Measurements from ENCODE around the gene TMEM244.
"Not testable (repeated sequence)": the region's sequence is repeated elsewhere in the genome, so short reads cannot be mapped to it uniquely, and the experiment has no call there.

Gene TMEM244, protein sequence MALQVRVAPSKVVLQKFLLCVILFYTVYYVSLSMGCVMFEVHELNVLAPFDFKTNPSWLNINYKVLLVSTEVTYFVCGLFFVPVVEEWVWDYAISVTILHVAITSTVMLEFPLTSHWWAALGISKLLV

DNA sequence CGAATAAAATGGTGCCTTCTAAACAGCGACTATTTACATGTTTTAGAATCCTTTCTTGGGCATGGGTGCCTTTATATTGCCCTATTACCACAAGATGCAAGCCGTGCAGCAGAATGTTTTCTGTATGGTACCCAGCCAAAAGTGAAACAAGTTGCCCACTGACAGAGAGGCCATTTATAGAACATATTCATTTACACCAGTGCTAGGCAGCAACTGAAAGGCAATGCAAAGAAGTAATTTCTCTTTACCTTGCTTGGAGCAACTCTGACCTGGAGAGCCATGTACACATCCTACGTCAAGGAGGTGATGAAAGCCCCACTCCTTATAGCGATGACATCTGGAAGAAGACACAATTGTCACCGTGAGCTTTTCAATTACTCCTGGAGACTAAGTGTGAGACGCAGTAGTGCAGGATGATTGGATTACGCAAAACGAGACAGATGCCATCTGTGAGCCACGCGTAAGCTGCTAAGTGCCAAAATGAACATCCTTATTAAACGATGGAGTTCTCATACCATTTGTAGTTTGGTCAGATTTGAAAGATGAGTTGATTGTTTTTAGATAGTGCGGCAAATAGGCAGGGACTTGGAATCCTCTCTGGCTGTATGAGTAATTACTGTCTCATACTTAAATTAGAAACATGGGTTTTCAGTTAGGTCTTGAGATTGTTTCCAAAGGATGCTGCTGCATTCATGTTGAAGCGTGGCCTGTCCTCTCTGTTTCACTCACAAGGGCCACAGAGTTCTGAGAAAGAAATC is at the start of gene TMEM244:
TSS of gene TMEM244 (minus strand) at position 408 of the 758 bp plus-strand sequence. CDS start at position 281, 127 bp downstream.
- no peak for DNase-seq

DNA sequence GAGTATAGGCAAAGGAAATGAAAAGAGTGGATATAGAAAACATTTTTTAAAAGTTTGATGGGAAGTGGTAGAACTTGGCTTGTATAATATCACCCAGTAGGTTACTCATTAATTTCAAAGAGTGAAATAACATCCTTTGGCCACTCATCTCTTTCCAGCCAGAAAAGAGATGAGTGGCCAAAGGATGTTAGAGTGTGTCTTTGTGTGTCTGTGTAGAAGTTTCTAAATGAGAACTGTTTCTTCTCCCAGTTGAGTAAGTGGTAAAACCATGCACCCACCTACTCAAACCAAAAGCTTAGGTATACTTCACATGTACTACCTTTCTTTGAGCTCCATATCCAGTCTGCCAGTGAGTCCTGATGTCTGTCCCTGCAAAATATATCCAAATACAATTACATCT is 47.7 kb upstream of the TMEM244 start:
- DNase-seq = no peak

DNA sequence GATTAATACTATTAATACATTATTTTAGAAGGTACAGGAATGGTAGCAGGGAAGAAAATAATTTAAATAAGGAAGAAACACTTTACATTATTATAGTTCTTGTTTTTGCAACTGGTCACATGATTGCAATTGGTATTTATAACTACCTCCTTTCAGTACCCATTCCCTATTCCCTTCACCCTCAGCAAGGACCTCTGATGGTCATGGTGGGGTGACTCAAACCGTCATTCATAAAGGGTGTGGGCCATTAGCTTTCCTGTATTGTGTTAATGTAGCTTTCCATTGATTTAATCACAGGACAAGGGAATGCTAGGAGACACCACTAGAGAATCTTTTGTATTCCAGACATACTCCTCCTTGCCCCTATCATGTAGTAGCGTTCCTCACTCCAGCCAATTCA is 47.2 kb upstream of the TMEM244 start:
- DNase-seq = no peak

DNA sequence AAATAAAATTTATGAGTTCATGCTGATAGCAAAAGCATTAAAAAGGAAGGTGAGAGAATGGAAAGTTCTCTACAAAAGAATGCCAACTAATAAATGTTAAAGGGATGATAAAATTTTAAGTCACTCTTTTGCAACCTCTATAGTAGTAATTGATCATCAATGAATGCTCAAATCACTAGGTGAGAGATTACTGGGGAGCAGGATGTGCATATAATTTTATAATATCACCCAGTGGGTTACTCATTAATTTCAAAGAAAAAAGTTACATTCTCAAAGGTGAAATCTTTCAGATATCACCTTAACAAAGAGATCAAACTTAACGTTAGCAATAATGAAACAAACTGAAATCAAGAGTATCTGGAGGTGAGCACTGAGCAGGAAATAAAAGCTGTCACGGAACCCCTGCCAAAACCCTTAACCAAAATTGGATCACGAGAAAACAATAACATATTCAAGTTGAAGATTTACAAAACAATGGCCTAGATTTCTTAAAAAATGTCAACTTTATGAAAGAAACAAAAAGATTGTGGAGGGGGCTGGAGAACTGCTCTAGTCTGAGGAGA is 45.5 kb upstream of the TMEM244 start:
- DNase-seq = no peak

DNA sequence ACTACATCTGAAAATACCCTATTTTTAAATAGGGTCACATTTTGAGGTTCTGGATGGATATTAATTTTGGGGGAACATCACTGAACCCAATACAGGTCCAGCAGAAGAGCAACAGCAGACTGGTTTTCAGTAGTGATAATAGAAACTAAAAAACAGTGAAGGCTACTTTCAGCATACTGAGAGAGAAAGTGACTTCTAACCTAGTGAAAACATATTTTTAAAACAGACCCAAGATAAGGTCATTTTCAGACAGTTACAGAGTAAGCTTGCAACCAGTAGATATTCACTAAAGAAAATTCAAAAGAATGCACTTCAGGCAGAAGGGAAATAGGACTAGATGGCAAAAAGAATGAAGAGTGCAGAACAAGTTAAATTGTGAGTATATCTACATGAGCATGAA is 42.0 kb upstream of the TMEM244 start:
- DNase-seq = no peak

DNA sequence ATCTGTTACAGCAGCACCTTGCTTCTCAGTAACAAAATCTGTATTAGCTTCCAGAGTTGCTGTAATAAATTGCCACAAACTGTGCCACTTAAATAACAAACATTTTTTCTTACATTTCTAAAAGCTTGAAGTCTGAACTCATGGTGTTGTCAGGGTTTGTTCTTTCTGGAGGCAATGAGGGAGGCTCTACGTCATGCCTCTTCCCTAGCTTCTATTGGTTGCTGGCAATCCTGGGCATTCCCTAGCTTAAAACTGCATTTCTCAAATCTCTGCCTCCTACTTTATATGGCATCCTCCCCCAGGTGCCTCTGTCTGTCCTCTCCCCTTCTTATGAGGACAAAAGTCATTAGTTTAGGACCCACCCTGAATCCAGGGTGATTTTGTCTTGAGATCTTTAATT is 41.6 kb upstream of the TMEM244 start:
- no peak for DNase-seq

DNA sequence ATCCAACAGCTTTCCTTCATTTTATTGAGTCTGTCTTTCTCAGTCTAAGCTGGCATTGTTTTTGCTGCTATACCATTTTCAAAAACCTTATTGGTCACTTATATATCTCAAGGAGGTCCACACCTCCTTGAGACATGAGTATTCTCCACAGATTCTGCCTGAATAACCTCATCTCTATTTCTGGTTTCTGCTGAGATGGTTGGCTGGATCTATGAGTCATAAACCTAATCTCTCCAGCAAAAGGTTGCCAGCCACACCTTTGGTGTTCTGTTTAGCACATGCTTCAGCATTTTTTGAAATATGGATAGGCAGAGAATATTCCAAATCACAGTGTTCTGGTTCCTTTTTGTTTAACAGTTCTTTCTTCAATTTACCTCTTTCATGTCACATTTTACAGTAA is 40.8 kb upstream of the TMEM244 start:
- DNase-seq = no peak

DNA sequence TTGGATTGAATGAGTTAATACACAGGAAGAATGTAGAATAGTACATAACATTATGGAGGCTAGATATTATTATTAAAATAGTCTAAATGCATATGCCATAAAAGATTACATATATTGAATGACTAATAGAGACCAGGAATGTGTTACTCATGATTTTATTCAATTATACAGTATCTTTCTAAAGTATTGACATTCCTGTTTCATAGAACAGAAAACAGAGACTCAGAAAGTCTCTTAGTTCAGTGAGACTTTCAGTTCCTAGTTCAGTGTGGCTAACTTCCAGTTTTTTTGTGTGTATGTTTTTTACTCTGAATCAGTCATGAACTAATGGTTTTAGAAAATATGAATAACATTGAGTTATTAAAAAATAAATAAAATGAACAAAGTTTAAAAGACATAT is 34.6 kb upstream of the TMEM244 start:
- no peak for DNase-seq

DNA sequence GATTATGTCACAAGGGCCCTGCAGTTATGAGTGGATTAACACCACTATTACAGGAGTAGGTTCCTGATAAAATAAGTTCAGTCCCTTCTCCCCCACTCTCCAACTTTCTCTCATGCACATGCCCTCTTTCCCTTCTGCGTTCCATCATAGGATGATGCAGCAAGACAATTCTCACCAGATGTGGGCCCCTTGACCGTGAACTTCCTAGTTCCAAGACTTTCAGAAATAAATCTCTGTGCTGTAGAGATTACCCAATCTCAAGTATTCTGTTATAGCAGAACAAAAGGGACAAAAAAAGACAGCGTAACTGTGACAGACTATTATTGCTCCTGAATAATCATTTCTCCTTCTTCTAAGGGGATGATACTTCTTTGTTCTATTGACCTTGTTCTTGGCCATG is 33.8 kb upstream of the TMEM244 start:
- DNase-seq = no peak

DNA sequence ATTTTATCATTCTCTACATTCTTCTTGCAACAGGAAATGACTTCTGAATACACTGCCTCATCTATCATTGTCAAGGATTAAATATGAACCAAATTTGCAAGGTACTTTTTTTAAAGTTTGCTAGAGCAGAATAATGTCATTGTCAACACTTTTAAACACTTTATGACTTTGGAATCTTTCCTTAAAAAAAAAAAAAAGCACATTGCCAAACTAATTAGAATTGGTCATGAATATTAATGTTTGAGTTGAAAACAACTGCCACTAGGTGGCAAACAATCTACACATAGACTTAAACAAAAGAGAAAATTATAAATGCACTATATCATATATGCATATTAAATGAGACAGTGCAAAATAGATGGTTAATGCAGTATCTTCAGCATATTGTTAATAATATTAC is 32.5 kb upstream of the TMEM244 start:
- no peak for DNase-seq

DNA sequence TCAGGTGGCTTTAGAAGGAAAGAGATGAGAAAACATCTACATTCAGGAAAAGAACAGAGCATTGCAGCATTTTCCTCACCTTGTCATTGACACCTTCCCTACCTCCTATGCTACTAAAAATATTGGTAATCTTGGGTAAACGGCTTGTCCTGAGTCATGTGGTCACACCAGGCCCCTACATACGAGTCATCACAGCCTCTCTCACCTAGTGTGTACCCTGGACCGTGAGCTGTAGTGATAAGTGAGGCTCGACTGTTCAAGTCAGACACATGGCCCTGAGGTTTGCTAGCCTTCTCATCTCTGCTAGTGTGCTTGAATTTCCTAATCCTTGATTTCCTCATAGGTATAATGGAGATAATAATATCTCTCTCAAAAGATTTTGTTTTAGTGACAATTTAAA is 29.6 kb upstream of the TMEM244 start:
- DNase-seq = no peak

DNA sequence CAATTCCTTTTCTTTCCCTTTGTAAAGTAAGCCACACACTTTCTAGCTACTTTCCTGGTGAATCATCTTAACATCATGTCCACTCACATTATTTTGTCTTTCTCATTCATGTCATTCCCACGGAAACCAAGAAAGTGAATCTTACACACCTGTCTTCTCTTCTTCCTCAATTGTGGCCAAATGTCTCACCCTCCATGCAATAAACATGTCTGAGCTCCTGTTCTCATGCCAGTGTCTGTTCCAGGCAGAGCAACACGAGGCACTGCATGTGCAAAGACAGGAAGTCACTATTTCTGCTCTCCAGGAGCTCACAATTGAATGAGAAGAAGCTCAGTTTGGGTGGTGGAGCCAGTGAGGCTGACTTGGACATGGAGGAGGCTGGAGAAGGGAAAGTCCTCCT is 29.0 kb upstream of the TMEM244 start:
- DNase-seq = no peak

DNA sequence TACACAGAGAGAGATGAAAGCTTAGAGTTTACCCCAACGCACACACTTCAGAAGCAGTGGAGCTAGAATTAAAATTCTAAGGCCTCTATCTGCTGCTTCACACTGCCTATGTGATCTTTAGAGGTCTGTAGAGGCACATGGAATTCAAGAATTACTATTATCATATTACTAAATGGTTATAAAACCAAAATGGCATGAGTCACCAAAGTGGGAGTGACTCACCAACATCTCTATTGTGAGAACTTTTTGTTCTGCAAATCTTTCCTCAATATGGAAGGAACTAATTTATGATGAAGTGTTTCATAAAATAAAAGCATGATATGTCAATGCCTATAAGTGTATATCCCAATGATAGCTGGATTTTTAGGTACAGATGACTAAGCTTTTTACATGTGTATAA is 28.5 kb upstream of the TMEM244 start:
- DNase-seq = peak; percentile 58

DNA sequence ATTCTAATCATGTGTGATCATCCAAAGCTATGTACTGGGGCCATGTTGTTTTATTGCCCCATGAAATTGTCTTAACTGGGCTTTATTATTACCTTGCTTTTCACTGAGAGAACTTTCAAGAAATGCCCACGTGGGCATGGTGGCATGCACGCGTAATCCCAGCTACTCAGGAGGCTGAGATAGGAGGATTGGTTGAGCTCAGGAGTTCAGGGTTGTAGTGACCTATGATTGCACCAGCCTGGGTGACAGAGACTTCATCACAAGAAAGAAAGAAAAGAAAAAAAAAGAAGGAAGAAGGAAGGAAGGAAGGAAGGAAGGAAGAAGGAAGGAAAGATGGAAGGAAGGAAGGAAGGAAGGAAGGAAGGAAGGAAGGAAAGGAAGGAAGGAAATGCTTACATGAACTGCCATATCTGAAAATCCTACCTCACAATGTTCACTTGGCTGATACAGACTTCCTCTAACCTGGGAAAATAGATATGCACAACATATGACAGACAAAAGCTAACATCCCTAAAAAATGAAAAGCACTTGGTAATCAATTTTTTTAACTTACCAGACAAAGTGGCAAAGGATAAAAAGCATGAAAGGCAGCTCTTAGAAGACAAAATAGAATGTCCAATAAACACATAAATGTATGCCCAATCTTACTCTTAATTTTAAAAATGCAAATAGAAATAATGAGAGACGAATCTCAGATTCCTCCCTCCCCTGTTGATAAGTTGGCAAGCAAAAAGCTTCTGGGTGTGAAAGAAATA is 25.5 kb upstream of the TMEM244 start:
- DNase-seq = no peak

DNA sequence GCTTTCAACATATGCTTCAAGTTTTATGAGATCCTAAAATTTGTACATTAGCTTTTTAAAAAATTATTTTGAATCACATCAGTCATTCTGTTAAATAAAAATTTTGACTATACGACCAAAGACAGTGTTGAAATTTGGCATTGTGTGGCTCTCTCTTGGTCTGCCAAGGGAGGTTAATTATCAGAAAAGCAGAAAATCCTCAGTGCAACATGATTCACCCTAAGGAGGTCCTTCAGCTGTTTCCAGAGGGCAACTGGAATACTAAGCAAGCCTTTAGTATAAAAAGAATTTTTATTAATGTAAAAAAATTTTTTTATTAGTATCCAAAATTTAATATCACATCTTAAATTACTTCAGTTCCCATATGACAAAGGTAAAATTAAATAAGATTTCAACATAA is 23.1 kb upstream of the TMEM244 start:
- DNase-seq = no peak

DNA sequence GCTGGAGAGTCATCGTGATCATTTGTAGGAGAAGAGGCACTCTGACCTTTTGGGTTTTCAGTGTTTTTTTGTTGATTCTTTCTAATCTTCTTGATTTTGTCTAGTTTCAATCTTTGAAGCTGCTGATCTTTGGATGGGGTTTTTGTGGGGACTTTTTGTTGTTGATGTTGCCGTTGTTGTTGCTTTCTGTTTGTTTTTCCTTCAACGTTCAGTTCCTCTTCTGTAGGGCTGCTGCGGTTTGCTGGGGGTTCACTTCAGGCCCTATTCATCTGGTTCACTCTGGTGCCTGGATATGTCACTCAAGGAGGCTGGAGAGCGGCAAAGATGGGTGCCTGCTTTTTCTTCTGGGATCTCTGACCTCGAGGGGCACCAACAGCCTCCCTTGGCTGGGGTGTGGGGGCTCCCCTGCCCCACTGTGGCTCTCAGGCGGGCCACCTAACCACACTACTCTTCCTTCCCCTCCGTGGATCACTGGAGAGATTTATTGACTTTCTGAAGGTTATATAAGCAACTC is 21.5 kb upstream of the TMEM244 start:
- no peak for DNase-seq

DNA sequence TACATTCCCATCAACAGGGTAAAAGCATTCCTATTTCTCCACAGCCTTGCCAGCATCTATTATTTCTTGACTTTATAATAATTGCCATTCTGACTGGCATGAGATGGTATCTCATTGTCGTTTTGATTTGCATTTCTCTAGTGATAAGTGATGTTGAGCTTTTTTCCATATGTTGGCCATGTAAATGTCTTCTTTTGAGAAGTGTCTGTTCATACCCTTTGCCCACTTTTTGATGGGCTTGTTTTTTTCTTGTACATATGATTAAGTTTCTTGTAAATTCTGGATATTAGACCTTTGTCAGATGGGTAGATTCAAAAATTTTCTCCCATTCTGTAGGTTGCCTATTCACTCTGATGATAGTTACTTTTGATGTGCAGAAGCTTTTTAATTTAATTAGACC is 16.8 kb upstream of the TMEM244 start:
- DNase-seq = not testable (repeated sequence)

DNA sequence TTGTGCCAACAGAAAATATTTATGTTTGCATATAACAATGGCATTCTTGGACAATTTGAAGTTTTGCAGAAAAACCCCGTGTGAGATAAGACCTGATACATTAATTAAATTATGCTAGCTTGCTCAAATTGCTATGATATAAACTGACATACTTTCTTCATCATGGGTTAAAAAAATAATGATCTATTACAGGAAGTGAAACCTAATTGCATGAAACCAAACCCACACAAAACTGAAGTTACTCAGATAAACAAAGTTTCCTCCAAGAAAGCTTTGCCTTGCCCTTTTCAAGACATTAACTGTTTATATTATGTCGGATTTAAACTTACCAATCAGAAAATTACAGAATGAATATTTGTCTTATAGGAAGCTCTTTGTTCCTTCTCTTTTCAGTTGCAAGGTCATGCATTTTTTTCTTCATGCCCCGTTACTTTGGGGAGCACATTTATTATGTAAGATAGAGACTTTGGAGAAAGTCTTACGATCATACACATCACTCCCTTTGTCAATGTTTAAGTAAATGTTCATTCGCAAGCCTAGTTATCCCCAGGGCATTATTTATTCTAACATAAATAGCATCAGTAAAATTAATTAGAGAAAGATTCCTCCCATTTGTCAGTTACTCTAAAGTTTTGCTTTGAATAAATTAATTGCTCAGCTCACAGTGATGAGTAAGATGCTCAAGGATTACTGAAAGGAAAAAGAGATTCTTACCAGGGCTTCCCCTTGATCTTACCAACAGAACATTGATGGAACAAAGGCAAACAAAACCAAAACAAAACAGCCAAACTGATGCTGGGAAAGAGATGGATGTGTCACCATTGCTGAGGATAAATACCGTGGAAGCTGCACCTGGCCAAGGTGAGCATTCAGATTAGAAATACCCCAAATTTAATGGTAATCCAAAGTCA is 14.8 kb upstream of the TMEM244 start:
- no peak for DNase-seq

DNA sequence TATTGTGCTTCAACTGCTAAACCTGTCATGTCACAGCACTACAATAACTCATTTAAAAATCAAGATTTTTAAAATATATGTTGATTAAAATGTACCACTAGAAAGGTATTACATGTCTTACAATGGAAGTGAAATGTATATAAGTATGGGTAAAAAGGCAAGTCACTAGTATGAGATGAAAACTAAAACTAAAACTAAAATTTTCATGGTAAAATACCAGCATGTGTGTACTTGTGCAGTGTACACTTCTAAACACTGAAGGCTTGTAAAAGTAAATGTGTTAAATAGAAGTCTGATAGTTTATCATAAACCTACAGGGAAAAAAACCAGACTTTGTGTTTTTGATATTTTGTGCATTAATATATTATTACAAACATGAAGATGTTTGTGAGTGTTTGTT is 13.7 kb upstream of the TMEM244 start:
- DNase-seq = no peak

DNA sequence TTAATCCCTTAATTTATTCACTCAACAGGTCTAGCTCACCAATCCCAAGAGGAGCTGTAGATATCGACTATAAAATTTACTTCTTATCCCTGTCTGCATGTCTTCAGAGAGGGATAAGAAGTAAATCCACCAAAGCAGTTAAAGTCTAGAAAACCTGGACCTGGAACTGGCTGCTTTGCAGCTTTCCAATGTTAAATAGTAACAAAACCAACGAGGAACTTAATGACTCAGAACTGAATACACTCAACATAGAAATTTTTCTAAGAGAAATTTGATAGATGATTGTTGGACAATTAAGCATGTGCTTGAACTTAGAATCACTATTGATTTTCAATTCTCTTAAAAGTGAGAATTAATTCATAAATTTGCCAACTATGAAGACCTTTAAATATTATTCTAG is 11.5 kb upstream of the TMEM244 start:
- no peak for DNase-seq

DNA sequence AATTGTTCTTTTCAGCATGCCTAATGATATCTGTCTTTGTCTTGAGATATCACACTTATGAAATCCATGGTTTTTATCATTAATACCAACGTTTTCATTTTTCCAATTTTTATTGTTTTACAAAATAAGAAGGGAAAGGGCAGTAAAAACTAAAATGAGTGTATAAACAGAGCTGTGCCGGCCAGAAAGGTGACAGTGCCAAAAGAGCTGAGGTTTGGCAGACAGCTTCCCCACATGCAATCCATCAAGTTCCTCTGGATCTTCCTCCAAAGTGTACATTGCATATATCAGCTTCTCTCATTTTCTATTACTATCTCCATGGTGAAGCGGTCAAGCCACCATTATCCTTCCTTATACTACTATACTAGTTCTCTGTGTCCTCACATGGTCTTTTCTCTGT is 10.1 kb upstream of the TMEM244 start:
- DNase-seq = no peak

DNA sequence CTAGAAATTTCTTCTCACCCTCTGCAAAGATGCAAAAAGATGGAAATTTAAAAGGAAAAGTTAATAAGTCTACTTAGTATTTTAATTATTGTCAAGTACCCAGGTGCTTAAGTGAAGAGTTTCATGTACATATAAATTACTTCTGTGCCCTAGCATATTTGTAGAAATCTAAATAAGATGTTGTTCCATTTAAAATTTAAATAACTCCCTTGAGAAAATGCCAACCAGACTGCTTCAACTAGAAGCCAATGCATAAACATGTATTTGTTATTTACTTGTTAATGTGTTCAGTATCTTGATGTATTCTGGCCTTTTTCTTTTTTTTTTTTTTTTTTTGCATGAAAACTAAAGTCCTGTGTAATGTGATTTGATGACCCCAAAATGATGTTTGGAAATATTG is 6.3 kb upstream of the TMEM244 start:
- DNase-seq = no peak

DNA sequence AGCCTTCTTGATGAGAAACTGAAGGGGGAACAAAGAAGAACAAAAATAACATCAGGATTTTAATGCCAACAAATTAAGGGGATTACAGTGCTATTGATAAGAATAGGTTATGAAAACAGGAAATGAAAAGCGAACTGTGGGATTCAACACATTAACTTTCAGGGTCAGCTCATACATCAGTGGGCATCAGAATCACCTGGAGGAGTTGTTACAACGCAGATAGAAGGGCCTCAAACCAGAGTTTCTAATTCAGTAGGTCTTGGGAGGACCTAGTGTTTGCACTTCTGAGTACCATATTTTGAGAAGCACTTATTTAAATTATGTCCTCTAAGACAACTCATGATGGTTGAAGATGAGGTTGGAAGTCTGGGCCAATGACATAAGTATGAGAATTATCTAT is 5.6 kb upstream of the TMEM244 start:
- no peak for DNase-seq
